ENCODE results near the gene ARMC12. TPM values are rescaled to one million over a fixed set of nuclear protein-coding genes. Genes with fewer than 3 reads are reported as not detected.

Gene ARMC12
- total RNA-seq, 1 experiment from 2014 or later = 1.0 TPM

DNA sequence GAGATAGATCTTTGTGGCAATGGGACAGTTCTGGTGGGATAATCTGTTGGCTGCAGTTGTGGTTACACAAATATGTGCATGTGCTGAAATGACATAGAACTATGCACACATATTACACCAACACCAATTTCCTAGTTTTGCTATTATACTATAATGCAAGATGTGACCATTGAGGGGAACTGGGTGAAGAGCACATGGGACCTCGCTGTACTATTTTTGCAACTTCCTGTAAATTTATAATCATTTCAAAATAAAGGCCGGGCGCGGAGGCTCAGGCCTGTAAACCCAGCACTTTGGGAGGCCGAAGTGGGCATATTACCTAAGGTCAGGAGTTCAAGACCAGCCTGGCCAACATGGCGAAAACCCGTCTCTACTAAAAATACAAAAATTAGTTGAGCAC lies 8.7 kb downstream of the ARMC12 start (continued):
- TF ChIP-seq, protein P1, sequence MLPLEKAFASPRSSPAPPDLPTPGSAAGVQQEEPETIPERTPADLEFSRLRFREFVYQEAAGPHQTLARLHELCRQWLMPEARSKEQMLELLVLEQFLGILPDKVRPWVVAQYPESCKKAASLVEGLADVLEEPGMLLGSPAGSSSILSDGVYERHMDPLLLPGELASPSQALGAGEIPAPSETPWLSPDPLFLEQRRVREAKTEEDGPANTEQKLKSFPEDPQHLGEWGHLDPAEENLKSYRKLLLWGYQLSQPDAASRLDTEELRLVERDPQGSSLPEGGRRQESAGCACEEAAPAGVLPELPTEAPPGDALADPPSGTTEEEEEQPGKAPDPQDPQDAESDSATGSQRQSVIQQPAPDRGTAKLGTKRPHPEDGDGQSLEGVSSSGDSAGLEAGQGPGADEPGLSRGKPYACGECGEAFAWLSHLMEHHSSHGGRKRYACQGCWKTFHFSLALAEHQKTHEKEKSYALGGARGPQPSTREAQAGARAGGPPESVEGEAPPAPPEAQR (CRISPR knock-in tag; IDR thresholded peaks at IDR 0.05) = no peak
- TF ChIP-seq ZNF232 (CRISPR knock-in tag; IDR thresholded peaks at IDR 0.05) = no peak

DNA sequence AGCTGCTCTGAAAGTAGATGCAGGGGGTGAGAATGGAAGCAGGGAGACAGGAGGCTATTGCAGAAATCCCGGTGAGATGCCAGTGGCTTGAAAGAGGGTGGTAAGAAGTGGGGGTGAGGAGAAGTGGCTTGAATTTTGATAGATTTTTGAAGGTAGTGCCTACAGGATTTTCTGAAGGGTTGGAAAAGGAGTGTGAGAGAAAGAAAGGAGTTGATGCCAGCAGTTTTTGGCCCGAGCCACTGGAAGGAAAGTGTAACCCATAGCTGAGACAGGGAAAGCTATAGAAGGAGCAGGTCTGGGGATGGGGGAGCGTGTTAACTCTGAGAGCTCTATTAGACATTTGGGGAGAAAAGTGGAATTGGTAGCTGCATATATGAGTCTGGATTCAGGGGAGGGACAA lies 9.7 kb downstream of the ARMC12 start:
- Mint-ChIP-seq H3K4me1 (peaks cover 13% of the 10 kb centered on the region), H3K27ac (no peak overlapping the region), H3K9me3 (peaks cover 9% of the 10 kb centered on the region), H3K4me3 (no peak overlapping the region), H3K36me3 (0 out of 2 replicates have a peak, but pooled peaks cover 3% of the 10 kb centered on the region), H3K27me3 (ENCODE audit: low read depth) (no peaks in the 10 kb centered on the region; the same call in 1 of the 2 replicates)
- DNase-seq (ENCODE audit: low spot score) (no peak), ATAC-seq (no peak)
- ChIA-PET POLR2A (interaction anchor here (0.5 kb wide), 1 partner anchor 96 kb away, joined by 5 read pairs; no protein-coding TSS in a partner anchor), CTCF (interaction anchor here (0.6 to 1.5 kb wide), 3 partner anchors 10 to 378 kb away, joined by 3 to 5 read pairs (median 3); partner anchors contain the start of gene ARMC12)
- TF ChIP-seq ZNF317 (CRISPR knock-in tag; IDR thresholded peaks at IDR 0.05; ENCODE audit: borderline replicate concordance, low read depth) = no peak
- TF ChIP-seq, protein P2, sequence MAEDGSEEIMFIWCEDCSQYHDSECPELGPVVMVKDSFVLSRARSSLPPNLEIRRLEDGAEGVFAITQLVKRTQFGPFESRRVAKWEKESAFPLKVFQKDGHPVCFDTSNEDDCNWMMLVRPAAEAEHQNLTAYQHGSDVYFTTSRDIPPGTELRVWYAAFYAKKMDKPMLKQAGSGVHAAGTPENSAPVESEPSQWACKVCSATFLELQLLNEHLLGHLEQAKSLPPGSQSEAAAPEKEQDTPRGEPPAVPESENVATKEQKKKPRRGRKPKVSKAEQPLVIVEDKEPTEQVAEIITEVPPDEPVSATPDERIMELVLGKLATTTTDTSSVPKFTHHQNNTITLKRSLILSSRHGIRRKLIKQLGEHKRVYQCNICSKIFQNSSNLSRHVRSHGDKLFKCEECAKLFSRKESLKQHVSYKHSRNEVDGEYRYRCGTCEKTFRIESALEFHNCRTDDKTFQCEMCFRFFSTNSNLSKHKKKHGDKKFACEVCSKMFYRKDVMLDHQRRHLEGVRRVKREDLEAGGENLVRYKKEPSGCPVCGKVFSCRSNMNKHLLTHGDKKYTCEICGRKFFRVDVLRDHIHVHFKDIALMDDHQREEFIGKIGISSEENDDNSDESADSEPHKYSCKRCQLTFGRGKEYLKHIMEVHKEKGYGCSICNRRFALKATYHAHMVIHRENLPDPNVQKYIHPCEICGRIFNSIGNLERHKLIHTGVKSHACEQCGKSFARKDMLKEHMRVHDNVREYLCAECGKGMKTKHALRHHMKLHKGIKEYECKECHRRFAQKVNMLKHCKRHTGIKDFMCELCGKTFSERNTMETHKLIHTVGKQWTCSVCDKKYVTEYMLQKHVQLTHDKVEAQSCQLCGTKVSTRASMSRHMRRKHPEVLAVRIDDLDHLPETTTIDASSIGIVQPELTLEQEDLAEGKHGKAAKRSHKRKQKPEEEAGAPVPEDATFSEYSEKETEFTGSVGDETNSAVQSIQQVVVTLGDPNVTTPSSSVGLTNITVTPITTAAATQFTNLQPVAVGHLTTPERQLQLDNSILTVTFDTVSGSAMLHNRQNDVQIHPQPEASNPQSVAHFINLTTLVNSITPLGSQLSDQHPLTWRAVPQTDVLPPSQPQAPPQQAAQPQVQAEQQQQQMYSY (CRISPR knock-in tag; IDR thresholded peaks at IDR 0.05) = no peak
- no peak for TF ChIP-seq ZNF219 (CRISPR knock-in tag; IDR thresholded peaks at IDR 0.05; ENCODE audit: borderline replicate concordance)
- TF ChIP-seq ZNF396 (CRISPR knock-in tag; IDR thresholded peaks at IDR 0.05; ENCODE audit: borderline replicate concordance) = no peak
- no peak for TF ChIP-seq SMAD4 (CRISPR knock-in tag; IDR thresholded peaks at IDR 0.05)
- TF ChIP-seq JUN (CRISPR knock-in tag; IDR thresholded peaks at IDR 0.05) = no peak
- no peak for TF ChIP-seq GRHL2 (CRISPR knock-in tag; IDR thresholded peaks at IDR 0.05; ENCODE audit: insufficient replicate concordance, severe bottlenecking)
- TF ChIP-seq, protein P3, sequence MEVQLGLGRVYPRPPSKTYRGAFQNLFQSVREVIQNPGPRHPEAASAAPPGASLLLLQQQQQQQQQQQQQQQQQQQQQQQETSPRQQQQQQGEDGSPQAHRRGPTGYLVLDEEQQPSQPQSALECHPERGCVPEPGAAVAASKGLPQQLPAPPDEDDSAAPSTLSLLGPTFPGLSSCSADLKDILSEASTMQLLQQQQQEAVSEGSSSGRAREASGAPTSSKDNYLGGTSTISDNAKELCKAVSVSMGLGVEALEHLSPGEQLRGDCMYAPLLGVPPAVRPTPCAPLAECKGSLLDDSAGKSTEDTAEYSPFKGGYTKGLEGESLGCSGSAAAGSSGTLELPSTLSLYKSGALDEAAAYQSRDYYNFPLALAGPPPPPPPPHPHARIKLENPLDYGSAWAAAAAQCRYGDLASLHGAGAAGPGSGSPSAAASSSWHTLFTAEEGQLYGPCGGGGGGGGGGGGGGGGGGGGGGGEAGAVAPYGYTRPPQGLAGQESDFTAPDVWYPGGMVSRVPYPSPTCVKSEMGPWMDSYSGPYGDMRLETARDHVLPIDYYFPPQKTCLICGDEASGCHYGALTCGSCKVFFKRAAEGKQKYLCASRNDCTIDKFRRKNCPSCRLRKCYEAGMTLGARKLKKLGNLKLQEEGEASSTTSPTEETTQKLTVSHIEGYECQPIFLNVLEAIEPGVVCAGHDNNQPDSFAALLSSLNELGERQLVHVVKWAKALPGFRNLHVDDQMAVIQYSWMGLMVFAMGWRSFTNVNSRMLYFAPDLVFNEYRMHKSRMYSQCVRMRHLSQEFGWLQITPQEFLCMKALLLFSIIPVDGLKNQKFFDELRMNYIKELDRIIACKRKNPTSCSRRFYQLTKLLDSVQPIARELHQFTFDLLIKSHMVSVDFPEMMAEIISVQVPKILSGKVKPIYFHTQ (CRISPR knock-in tag; IDR thresholded peaks at IDR 0.05) = no peak
- no peak for TF ChIP-seq ETV6 (CRISPR knock-in tag; IDR thresholded peaks at IDR 0.05)
- TF ChIP-seq, protein P4, sequence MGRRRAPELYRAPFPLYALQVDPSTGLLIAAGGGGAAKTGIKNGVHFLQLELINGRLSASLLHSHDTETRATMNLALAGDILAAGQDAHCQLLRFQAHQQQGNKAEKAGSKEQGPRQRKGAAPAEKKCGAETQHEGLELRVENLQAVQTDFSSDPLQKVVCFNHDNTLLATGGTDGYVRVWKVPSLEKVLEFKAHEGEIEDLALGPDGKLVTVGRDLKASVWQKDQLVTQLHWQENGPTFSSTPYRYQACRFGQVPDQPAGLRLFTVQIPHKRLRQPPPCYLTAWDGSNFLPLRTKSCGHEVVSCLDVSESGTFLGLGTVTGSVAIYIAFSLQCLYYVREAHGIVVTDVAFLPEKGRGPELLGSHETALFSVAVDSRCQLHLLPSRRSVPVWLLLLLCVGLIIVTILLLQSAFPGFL (CRISPR knock-in tag; IDR thresholded peaks at IDR 0.05; ENCODE audit: borderline replicate concordance) = no peak
- TF ChIP-seq, protein P5, sequence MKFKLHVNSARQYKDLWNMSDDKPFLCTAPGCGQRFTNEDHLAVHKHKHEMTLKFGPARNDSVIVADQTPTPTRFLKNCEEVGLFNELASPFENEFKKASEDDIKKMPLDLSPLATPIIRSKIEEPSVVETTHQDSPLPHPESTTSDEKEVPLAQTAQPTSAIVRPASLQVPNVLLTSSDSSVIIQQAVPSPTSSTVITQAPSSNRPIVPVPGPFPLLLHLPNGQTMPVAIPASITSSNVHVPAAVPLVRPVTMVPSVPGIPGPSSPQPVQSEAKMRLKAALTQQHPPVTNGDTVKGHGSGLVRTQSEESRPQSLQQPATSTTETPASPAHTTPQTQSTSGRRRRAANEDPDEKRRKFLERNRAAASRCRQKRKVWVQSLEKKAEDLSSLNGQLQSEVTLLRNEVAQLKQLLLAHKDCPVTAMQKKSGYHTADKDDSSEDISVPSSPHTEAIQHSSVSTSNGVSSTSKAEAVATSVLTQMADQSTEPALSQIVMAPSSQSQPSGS (CRISPR knock-in tag; IDR thresholded peaks at IDR 0.05; ENCODE audit: borderline replicate concordance, low read depth) = no peak
- TF ChIP-seq, protein P6, sequence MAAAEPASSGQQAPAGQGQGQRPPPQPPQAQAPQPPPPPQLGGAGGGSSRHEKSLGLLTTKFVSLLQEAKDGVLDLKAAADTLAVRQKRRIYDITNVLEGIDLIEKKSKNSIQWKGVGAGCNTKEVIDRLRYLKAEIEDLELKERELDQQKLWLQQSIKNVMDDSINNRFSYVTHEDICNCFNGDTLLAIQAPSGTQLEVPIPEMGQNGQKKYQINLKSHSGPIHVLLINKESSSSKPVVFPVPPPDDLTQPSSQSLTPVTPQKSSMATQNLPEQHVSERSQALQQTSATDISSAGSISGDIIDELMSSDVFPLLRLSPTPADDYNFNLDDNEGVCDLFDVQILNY (CRISPR knock-in tag; IDR thresholded peaks at IDR 0.05) = no peak
- TF ChIP-seq NFATC4 (CRISPR knock-in tag; IDR thresholded peaks at IDR 0.05) = no peak
